Lower lobe of right lung (tissue), 2 donors: ENCODE measurements around the gene AKAP7. TPM values are rescaled to one million over a fixed set of nuclear protein-coding genes. Genes with fewer than 3 reads are reported as not detected.

ENCODE experiments used
- ATAC-seq, 2 donors: fragments of 200-7000 bp; cut with Tn5 transposase; one replicate each; pipeline ENCODE4 v1.9.1; 2020 to 2022; ENCODE audit warnings: mild to moderate bottlenecking in 2 of 2, moderate library complexity in 2 of 2
- DNase-seq: peaks from one replicate; pipeline ENCODE4 v3.0.0-alpha.2; 2020
- H3K27ac ChIP-seq: fragments of 200-600 bp; one replicate; pipeline ENCODE4 v1.8.0; 2022
- H3K27me3 ChIP-seq: fragments of 200-600 bp; one replicate; pipeline ENCODE4 v1.8.0; 2022; ENCODE audit warnings: low read depth
- H3K36me3 ChIP-seq: fragments of 200-600 bp; one replicate; pipeline ENCODE4 v1.8.0; 2022; ENCODE audit warnings: mild to moderate bottlenecking
- H3K4me1 ChIP-seq: fragments of 200-600 bp; one replicate; pipeline ENCODE4 v1.8.0; 2022
- H3K4me3 ChIP-seq: fragments of 200-600 bp; one replicate; pipeline ENCODE4 v1.8.0; 2022; ENCODE audit warnings: mild to moderate bottlenecking
- H3K9me3 ChIP-seq: fragments of 200-600 bp; one replicate; pipeline ENCODE4 v1.8.0; 2022
- intact Hi-C: fragments of 100-400 bp; cut with DNase I; formaldehyde crosslinking; loops from one replicate; pipeline ENCODE4 v1.11.0; 2022
- total RNA-seq: library from RNA; stranded (reverse); fragmentation: NEBNext Ultra II Directional; extraction: Animal tissue kit (Norgen Biotek cat#: 25700); gene quantifications from one replicate; pipeline ENCODE4 v1.2.1, GENCODE V29; 2021
- TF ChIP-seq, protein P1 (sequence below): fragments of 200-600 bp; IDR thresholded peaks from one replicate; pipeline ENCODE4 v1.8.0; 2022; ENCODE audit warnings: antibody characterized with exemption, mild to moderate bottlenecking
- donor health status: DM: no; HTN: yes; CAD: no; lungs with severe emphysema.

Gene AKAP7
- total RNA-seq, 1 donor from 2014 or later = 11.0 TPM

DNA sequence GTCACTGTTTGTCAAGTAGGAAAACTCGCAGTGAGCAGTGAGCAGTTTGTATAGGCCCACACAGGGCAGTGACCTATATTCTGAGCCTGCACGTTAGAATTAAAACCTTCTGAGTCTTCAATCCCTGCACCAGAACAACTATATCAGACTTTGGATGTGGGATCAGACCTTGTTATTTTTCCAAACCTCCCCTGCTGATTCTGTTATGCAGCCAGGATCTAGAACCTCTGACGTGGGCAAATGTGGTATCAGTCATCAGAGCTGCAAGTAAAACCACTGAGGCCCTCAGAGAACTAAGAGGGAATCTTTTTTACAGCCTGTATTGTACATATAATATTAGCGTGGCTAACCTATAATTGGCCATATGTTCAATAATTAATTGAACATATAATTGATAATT, 32.0 kb upstream of the AKAP7 start:
- H3K4me3 ChIP-seq = no peak overlapping the region
- no peaks in the 10 kb centered on the region for H3K36me3 ChIP-seq
- TF ChIP-seq, protein P1, sequence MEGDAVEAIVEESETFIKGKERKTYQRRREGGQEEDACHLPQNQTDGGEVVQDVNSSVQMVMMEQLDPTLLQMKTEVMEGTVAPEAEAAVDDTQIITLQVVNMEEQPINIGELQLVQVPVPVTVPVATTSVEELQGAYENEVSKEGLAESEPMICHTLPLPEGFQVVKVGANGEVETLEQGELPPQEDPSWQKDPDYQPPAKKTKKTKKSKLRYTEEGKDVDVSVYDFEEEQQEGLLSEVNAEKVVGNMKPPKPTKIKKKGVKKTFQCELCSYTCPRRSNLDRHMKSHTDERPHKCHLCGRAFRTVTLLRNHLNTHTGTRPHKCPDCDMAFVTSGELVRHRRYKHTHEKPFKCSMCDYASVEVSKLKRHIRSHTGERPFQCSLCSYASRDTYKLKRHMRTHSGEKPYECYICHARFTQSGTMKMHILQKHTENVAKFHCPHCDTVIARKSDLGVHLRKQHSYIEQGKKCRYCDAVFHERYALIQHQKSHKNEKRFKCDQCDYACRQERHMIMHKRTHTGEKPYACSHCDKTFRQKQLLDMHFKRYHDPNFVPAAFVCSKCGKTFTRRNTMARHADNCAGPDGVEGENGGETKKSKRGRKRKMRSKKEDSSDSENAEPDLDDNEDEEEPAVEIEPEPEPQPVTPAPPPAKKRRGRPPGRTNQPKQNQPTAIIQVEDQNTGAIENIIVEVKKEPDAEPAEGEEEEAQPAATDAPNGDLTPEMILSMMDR = no peak
- ATAC-seq (no peak), DNase-seq (no peak)
- H3K27ac ChIP-seq = no peak overlapping the region
- intact Hi-C loops = no loop called here
- H3K9me3 ChIP-seq = peaks cover 3% of the 10 kb centered on the region
- H3K27me3 ChIP-seq = no peaks in the 10 kb centered on the region
- no peaks in the 10 kb centered on the region for H3K4me1 ChIP-seq

DNA sequence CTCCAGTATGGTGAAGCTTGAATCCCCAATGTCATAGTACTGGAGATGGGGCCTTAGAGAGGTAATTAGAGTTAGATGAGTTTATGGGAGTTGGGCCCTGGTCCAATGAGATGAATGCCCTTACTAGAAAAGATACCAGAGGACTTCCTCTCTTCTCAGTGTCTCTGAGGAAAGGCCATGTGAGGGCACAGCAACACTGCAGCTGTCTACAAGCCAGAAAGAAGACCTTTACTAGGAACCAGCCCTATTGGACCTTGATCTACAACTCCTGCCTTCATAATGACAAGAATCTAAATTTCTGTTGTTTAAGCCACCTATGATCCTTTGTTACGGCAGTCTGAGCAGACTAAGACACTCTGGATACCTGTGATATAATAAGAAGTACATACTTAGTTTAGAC, 31.4 kb upstream of the AKAP7 start:
- intact Hi-C loops = no loop called here
- ATAC-seq (no peak), DNase-seq (no peak)
- TF ChIP-seq, protein P1 = no peak
- no peaks in the 10 kb centered on the region for H3K36me3 ChIP-seq
- H3K4me1 ChIP-seq = no peaks in the 10 kb centered on the region
- H3K9me3 ChIP-seq = peaks cover 3% of the 10 kb centered on the region
- H3K27ac ChIP-seq = no peak overlapping the region
- H3K27me3 ChIP-seq = no peaks in the 10 kb centered on the region
- H3K4me3 ChIP-seq = no peak overlapping the region

DNA sequence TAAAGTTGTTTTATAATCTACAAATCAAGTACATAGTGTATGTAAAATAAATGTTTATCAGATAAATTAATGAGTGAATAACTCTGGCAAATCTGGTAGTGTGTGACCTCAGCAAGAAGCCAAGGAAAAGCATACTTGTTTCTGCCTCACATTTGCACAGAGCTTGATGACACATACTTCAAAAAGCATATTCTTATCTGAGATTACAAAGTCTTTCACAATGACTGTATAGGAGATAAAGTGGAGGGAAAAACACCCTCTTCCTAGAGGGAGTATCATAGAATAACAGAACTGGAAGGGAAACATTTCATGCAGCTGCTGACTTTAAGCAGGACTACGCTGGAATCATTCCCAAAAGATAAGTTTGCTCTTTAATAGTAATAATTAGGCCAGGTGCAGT, 28.1 kb upstream of the AKAP7 start:
- no peaks in the 10 kb centered on the region for H3K9me3 ChIP-seq
- TF ChIP-seq, protein P1 = no peak
- no peaks in the 10 kb centered on the region for H3K36me3 ChIP-seq
- ATAC-seq = peak in 1 of 2 donors; percentile 36
- intact Hi-C loops = no loop called here
- no peak overlapping the region for H3K27ac ChIP-seq
- no peak overlapping the region for H3K4me3 ChIP-seq
- no peaks in the 10 kb centered on the region for H3K4me1 ChIP-seq
- no peak for DNase-seq
- H3K27me3 ChIP-seq = no peaks in the 10 kb centered on the region

DNA sequence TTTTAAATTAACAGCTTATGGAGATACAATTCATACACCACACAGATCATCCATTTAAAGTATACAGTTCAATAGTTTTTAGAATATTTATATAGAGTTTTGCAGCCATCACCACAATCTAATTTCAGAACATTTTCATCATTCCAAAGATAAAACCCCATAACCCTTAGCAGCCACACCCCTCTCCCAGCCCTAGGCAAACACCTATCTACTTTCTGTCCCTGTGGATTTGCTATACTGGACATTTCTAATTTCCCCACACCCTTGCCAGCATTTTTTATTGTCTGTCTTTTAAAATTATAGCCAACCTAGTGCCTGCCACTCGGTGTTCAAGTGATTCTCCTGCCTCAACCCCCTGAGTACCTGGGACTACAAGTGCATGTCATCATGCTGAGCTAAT, 23.0 kb upstream of the AKAP7 start:
- H3K9me3 ChIP-seq = no peaks in the 10 kb centered on the region
- ATAC-seq = no peak
- no peaks in the 10 kb centered on the region for H3K36me3 ChIP-seq
- TF ChIP-seq, protein P1 = no peak
- no peak overlapping the region for H3K4me3 ChIP-seq
- intact Hi-C loops = no loop called here
- DNase-seq = no peak
- no peak overlapping the region for H3K27ac ChIP-seq
- H3K27me3 ChIP-seq = no peaks in the 10 kb centered on the region
- no peaks in the 10 kb centered on the region for H3K4me1 ChIP-seq

DNA sequence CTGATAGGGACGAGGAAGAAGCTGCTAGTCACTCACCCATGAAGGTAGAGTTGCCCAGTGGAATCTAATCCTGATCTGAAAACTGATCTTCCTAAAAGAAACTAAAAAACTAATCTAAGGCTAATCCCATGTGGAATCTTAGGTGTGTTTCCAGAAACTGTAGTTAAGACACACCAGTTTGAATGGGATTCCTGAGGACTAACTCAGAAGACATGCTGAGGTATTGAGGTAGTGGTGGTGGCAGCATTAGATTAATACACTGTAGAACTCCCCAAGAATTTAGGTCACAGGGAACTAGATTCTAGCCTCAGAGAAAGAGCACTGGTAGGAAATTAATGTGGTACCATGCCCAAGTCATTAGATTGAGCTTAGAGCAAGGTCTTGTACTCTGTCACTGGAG, 19.6 kb upstream of the AKAP7 start:
- intact Hi-C loops = loop anchor here (5.0 kb wide), 1 partner anchor 223 kb away; no protein-coding TSS in a partner anchor

More for the DNA sequence above, 19.6 kb upstream of the AKAP7 start:
- DNase-seq = no peak
- Histone ChIP-seq H3K27me3 (no peaks in the 10 kb centered on the region), H3K4me3 (no peak overlapping the region), H3K4me1 (no peaks in the 10 kb centered on the region), H3K9me3 (no peaks in the 10 kb centered on the region), H3K27ac (no peak overlapping the region), H3K36me3 (no peaks in the 10 kb centered on the region)
- no peak for ATAC-seq
- TF ChIP-seq, protein P1 = no peak
